A549 (cell line): ENCODE measurements around the gene LIN9.

Experiments used
- CHD2 ChIP-seq: fragments of 150-350 bp; IDR thresholded peaks from 2 replicates; pipeline ENCODE4 v1.6.1; 2014; ENCODE audit warnings: low read length; ENCODE audit not compliant: partially characterized antibody
- CTCF ChIP-seq: fragments of >200 bp; sonication (Bioruptor Twin); formaldehyde crosslinking; IDR thresholded peaks from 3 replicates; pipeline ENCODE4 v1.5.1; 2016
- ELK1 ChIP-seq: fragments of 150-350 bp; IDR thresholded peaks from 2 replicates; pipeline ENCODE4 v1.6.1; 2014; ENCODE audit warnings: low read depth, mild to moderate bottlenecking, low read length
- HDAC2 ChIP-seq: fragments of 200-600 bp; sonication (generic); IDR thresholded peaks from 2 replicates; pipeline ENCODE4 v1.6.1; 2016
- MAFK ChIP-seq: fragments of 450-650 bp; IDR thresholded peaks from 2 replicates; pipeline ENCODE4 v1.6.1; 2014; ENCODE audit not compliant: partially characterized antibody
- MYC ChIP-seq: IDR thresholded peaks from 2 replicates; pipeline ENCODE4 v1.6.1; 2012; ENCODE audit warnings: mild to moderate bottlenecking, inconsistent platforms, low read length, improper control_type of control experiment, borderline replicate concordance
- POLR2A ChIP-seq: IDR thresholded peaks from 2 replicates; pipeline ENCODE4 v1.6.1; 2012; ENCODE audit warnings: mild to moderate bottlenecking, low read length
- RAD21 ChIP-seq, 2 experiments: fragments of >200 bp in 1 of 2; sonication (Bioruptor Twin) in 1 of 2; formaldehyde crosslinking in 1 of 2; IDR thresholded peaks in 1 of 2; conservative IDR thresholded peaks in 1 of 2; 2 replicates in 1 of 2; 3 replicates in 1 of 2; pipeline ENCODE4 v1.6.1; 2012 to 2018; ENCODE audit warnings: inconsistent platforms in 1 of 2
- RCOR1 ChIP-seq: fragments of 150-350 bp; IDR thresholded peaks from 2 replicates; pipeline ENCODE4 v1.6.1; 2014; ENCODE audit warnings: antibody characterized with exemption, low read length, low read depth
- REST ChIP-seq: fragments of 200-600 bp; sonication (generic); IDR thresholded peaks from 2 replicates; pipeline ENCODE4 v1.6.1; 2016; ENCODE audit warnings: antibody characterized with exemption, mild to moderate bottlenecking, moderate library complexity

GRCh38 chr1:226187380-226187779 lies 121.6 kb downstream of the LIN9 start:
- TF ChIP-seq CTCF (no peak), POLR2A (no peak), RCOR1 (no peak), MYC (no peak), CHD2 (no peak), ELK1 (no peak), MAFK (no peak), REST (no peak), RAD21 (conservative IDR thresholded peaks at IDR 0.05 in 1 of 2, IDR thresholded peaks at IDR 0.05 in 1 of 2) (no peak), HDAC2 (no peak)
